Kidney epithelial cell (primary cell): ENCODE data around the gene ATP4A. TPM values are rescaled to one million over a fixed set of nuclear protein-coding genes. Genes with fewer than 3 reads are reported as not detected.

Experiments used
- DNase-seq: peaks from one replicate; pipeline ENCODE4 v3.0.0-alpha.2; 2010; ENCODE audit warnings: low read depth
- H3K27me3 ChIP-seq: 2 replicates; pipeline ENCODE4 v1.6.0; 2011; ENCODE audit warnings: low read length; ENCODE audit not compliant: control insufficient read depth, insufficient read depth
- H3K36me3 ChIP-seq: 2 replicates; pipeline ENCODE4 v1.5.1; 2011; ENCODE audit warnings: low read length; ENCODE audit not compliant: control insufficient read depth, insufficient read depth
- H3K4me3 ChIP-seq: 2 replicates; pipeline ENCODE4 v1.5.1; 2011; ENCODE audit warnings: low read depth, mild to moderate bottlenecking, control low read depth, low read length
- total RNA-seq: library from RNA; depleted of rRNA; stranded (reverse); fragments of >200 nt; gene quantifications from 2 replicates; pipeline ENCODE4 v1.2.3, GENCODE V29; 2015
- TF ChIP-seq, protein P1 (sequence below): IDR thresholded peaks from 2 replicates; pipeline ENCODE4 v1.5.1; 2011; ENCODE audit warnings: mild to moderate bottlenecking, moderate library complexity, low read length, control low read depth, inconsistent platforms; ENCODE audit not compliant: insufficient read depth, poor library complexity, severe bottlenecking

ATP4A gene
- total RNA-seq, 1 donor from 2014 or later, result not detected

DNA sequence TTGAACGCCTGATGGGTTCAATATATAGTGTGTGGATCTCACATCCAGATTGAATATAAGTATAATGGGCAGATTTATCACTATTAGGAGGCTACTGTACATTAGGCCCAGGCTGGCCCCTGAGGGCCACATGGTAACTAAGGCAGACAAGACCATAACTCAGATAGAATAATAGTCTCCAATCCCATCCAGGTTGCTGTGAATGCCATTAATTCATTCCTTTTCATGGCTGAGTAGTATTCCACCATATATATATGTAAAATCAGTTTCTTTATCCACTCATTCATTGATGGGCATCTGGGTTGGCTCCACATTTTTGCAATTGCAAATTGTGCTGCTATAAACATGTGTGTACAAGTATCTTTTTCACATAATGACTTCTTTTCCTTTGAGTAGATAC, 14.5 kb upstream of the ATP4A start:
- TF ChIP-seq, protein P1, sequence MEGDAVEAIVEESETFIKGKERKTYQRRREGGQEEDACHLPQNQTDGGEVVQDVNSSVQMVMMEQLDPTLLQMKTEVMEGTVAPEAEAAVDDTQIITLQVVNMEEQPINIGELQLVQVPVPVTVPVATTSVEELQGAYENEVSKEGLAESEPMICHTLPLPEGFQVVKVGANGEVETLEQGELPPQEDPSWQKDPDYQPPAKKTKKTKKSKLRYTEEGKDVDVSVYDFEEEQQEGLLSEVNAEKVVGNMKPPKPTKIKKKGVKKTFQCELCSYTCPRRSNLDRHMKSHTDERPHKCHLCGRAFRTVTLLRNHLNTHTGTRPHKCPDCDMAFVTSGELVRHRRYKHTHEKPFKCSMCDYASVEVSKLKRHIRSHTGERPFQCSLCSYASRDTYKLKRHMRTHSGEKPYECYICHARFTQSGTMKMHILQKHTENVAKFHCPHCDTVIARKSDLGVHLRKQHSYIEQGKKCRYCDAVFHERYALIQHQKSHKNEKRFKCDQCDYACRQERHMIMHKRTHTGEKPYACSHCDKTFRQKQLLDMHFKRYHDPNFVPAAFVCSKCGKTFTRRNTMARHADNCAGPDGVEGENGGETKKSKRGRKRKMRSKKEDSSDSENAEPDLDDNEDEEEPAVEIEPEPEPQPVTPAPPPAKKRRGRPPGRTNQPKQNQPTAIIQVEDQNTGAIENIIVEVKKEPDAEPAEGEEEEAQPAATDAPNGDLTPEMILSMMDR, result no peak
- Histone ChIP-seq H3K27me3 (no peaks in the 10 kb centered on the region), H3K4me3 (no peak overlapping the region), H3K36me3 (no peaks in the 10 kb centered on the region)
- DNase-seq, result no peak

DNA sequence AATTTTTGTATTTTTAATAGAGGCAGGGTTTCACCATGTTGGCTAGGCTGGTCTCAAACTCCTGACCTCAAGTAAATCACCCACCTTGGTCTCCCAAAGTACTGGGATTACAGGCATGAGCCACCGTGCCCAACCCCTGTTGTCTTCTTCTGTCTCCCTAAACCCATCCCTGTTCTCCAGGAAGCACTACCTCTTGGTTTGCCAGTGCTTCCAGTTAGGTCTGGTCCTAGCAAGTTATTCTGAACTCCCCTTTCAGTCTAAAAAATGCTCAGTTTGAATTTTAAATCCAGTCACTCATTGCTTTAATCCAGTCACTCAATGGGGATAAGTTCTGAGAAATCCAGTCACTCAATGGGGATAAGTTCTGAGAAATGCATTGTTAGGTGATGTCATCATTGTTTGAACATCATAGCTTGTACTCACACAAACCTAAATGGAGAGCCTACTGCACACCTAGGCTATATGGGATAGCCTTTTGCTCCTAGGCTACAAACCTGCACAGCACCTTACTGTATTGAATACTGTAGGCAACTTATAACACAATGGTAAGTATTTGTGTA, 8.0 kb upstream of the ATP4A start:
- H3K27me3 ChIP-seq, result no peaks in the 10 kb centered on the region
- TF ChIP-seq, protein P1, result no peak
- H3K36me3 ChIP-seq, result no peaks in the 10 kb centered on the region
- no peak for DNase-seq
- no peak overlapping the region for H3K4me3 ChIP-seq

GRCh38 chr19:35569281-35569781, 5.9 kb upstream of the ATP4A start:
- no peak overlapping the region for H3K4me3 ChIP-seq
- TF ChIP-seq, protein P1, result no peak
- no peaks in the 10 kb centered on the region for H3K36me3 ChIP-seq
- no peaks in the 10 kb centered on the region for H3K27me3 ChIP-seq
- no peak for DNase-seq

- Histone ChIP-seq H3K4me3 (no peak overlapping the region), H3K27me3 (no peaks in the 10 kb centered on the region), H3K36me3 (no peaks in the 10 kb centered on the region)
- DNase-seq, result no peak
- TF ChIP-seq, protein P1, result no peak
Measured at GRCh38 chr19:35566738-35567137, 3.3 kb upstream of the ATP4A start.

GRCh38 chr19:35565016-35565856, 1.8 kb upstream of the ATP4A start:
- no peak overlapping the region for H3K4me3 ChIP-seq
- TF ChIP-seq, protein P1, result no peak
- H3K27me3 ChIP-seq, result peaks cover under 1% of the 10 kb centered on the region

DNA sequence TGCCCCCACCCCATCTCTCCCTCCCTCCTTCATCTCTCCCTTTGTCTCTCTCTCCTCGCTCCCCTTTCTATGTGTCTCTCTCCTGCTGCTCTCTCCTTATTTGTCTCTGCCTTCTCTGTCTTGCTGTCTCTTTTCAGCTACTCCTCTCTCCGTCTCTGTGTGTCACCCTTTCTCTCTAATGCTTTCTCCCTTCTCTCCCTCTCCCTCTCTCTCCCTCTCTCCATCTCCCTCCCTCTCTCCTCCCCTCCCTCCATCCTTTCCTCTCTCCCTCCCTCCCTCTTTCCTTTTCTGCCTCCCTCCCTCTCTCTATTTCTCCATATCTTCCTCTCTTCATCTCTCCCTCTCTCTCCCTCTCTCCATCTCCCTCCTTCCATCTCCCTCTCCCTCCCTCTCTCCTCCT, 682 bp downstream of the ATP4A start:
- Histone ChIP-seq H3K4me3 (no peak overlapping the region), H3K27me3 (peaks cover 22% of the 10 kb centered on the region), H3K36me3 (no peaks in the 10 kb centered on the region)
- TF ChIP-seq, protein P1, result no peak
- DNase-seq, result no peak

More at GRCh38 chr19:35565016-35565856, 1.8 kb upstream of the ATP4A start:
- no peaks in the 10 kb centered on the region for H3K36me3 ChIP-seq
- DNase-seq, result no peak
